Neural cell (in vitro differentiated cells): ENCODE results near the gene MTRF1. TPM values are rescaled to one million over a fixed set of nuclear protein-coding genes. Genes with fewer than 3 reads are reported as not detected.

Source experiments
- polyA plus RNA-seq: library from polyadenylated mRNA; depleted of rRNA; stranded (reverse); fragments of >200 nt; gene quantifications from 2 replicates; pipeline ENCODE4 v1.2.3, GENCODE V29; 2014

The MTRF1 gene
- polyA plus RNA-seq, 1 donor from 2014 or later = 15.7 TPM

Other genes starting within 250 kb of the MTRF1 start
- gene ELF1, start 244.3 kb downstream of the MTRF1 start, polyA plus RNA-seq = 1.1 and 2.0 TPM in 2 replicates
- 13.8 and 19.0 TPM in 2 replicates for gene WBP4, start 202.1 kb downstream of the MTRF1 start, polyA plus RNA-seq
- 29.7 and 31.8 TPM in 2 replicates for gene KBTBD6, start 130.8 kb downstream of the MTRF1 start, polyA plus RNA-seq
- 22.6 and 28.0 TPM in 2 replicates for gene KBTBD7, start 69.0 kb downstream of the MTRF1 start, polyA plus RNA-seq
- gene NAA16, start 47.7 kb upstream of the MTRF1 start, polyA plus RNA-seq = 49.7 and 57.0 TPM in 2 replicates
- gene RGCC, start 194.0 kb upstream of the MTRF1 start, polyA plus RNA-seq = not detected in 2 replicates